GM21528 (cell line): Measurements from ENCODE around the gene BTBD9.

ENCODE experiments used
- ATAC-seq: cut with Tn5 transposase; IDR thresholded peaks from one replicate; pipeline ENCODE4 v1.9.1; 2021; ENCODE audit warnings: mild to moderate bottlenecking, moderate library complexity; ENCODE audit not compliant: unreplicated experiment, low FRiP score

BTBD9 gene

DNA sequence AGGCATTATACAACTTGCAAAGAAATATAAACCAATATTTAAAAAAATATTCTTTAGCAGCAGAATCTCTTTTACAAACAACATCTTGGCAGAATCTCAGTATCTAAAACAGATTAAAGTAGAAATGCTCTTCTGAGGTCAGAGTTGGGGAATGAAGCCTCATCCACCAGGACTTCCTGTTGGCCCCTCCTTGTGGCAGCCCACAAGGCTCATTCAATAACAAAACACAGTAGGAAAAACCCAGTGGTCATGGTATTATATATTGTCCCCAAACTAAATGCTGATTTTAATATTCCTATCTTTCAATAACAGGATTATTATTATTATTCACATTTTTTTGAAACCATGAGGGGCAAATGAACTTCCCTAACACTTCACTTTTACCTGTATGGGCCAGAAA lies 368.6 kb downstream of the BTBD9 start:
- no peak for ATAC-seq

DNA sequence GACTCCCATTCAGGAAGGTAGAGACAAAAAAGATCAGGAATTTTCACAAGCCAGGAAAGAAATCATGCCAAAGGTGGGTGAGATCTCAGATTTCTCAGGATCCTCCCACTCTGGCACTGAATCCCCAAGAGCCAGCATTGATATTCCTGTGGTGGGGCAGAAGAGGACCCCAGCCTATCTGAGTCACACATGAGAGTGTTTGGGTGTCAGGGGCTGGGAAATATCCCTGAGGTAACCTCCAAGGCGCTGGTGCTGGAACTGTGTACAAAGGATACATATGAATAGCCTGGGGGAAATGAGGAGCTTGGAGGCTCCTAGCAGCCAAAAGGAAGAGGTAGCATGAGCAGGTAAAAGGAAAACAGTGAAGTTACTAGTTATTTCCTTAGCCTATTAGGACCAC lies 369.4 kb downstream of the BTBD9 start:
- no peak for ATAC-seq

DNA sequence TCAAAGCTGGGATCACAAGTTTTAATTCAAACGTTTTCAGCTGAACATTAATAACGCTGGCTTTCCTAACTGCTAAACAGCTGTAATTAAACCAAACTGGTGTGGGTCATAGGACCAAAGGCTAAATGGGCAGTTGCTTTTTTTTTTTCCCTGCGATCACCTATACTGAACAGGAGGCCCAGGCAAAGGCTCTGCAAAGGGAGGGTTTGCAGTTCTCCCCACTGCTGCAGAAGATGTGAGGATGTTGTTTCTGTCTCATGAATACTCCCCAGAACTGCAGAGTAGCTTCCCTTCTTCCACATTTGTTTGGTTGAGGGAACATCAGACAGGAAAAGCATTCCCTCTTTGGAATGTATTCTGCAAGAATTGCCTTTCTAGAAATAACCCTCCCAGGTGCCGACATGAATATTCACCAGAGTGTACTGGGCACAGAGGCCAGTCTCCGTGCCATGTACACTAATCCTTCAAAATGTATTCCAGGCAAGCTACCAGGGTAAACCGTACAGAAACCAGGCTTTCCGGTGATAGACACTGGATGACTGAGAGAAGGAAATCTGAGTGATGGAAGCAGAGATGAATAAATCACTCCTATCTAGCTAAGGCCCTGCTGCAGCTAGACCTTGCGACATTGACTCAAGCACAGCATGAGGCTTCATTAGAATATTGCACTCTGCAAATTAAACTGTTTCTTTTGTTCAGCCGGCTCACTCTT lies 370.1 kb downstream of the BTBD9 start:
- no peak for ATAC-seq

DNA sequence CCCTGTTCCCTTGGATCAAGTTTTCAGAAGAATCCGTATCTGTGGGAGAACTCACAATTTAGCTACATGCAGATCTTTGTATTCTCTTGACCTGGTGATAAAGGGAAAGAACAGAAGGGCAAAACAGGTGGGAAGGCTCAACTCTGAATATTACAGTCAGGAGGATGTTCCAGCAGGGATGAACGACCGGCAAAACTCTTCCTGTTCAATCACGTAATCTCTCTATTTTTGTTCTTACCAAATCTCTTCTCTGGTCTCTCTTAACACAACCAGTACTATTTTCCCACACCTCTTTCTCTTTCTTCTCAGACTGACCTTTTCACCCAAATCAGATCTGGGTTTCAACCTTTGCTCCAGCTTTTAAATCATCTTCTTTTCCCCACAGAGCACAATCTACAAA lies 371.4 kb downstream of the BTBD9 start:
- no peak for ATAC-seq

DNA sequence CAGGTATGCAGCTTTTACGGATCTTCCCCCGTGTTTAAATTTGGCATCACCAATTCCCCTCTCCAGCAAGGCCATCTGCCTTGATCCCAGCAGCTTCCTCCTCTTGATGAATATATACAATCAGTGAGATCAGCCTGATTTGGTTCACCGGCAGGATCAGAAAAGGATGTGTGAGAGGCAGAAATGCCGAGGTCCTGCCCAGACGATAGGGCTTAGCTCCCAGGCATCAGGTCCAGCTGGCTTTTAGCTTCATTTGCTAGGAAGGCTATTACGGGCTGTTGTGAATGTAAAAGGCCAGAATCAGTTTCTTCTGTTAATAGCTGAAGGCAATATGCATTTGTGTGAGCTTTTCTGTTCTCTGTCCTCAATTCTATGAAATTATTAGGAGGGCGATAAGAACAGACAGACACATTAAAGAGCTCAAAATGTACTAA lies 372.8 kb downstream of the BTBD9 start:
- no peak for ATAC-seq

DNA sequence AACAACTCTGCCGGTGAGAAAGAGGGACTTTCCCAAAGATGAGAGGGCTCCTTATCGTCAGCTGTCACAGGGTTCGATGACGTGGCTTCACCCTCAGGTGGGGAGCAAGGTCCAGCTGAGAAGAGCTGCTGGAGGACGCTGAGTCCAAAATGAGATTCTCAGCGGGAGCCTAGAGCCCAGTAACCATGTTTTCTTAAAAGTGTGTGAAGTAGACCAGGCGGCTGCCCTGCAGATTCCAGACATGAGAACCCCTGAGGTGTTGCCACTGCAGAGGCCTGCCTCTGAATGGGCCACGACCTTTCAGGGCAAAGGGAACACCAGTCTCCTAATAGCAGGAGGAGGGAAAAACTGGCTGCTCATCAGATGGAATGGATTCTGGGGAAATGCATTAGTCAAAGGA lies 375.1 kb downstream of the BTBD9 start:
- ATAC-seq = no peak

DNA sequence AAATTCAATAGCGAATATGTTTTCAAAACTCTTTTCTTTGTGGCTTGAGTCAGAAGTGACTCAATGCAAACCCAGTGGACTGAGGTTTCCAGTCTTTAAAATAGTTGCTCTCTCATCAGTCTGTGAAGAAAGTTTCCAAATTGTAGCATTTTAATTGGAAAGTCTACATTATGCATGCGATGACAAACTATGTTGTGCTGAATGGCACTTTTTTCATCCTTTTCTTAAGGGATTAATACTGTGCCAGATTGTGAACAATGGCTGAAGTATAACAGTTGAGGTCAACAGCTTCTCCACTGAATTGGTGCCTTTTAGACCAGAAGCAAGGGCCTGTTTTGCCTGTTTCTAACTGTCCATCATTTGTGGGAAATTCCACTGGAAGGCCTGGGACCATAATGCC lies 377.1 kb downstream of the BTBD9 start:
- ATAC-seq = no peak

DNA sequence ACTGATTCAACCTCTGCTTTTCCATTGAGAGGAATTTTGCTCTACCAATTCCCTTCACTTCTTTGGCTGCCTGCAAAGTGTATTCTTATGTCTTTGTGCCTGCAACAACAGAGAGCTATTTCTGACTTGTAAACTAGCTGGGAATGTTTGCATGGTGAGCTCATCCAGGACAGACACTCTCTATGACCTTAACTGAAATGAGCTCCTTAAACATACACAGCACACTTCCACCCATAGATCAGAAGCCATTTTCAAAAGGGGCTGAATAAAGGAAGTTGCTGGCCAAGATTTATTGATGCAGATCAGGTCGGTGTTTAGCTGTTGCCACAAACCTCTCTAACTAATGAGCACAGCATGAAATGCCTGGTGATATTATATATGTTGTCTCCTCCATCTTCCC lies 377.7 kb downstream of the BTBD9 start:
- ATAC-seq = no peak

DNA sequence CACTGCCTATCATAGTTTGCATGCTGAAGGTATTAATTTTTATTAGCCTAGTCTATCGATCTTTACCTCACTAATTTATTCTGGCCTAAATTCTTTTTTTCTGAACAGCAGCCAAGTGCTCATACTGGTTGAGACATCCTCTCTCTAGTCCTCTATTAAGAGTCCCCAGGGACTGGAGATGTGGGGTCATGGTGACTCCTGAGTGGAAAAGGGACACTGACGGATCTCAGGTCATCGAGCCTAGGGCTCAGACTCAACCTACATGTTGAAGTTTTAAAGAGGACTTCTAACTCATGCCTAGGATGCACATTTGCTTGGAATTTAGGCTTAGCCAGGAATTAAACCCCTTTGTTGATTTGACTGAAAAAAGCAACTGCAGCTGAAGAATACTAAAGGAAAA lies 378.1 kb downstream of the BTBD9 start:
- ATAC-seq = no peak

DNA sequence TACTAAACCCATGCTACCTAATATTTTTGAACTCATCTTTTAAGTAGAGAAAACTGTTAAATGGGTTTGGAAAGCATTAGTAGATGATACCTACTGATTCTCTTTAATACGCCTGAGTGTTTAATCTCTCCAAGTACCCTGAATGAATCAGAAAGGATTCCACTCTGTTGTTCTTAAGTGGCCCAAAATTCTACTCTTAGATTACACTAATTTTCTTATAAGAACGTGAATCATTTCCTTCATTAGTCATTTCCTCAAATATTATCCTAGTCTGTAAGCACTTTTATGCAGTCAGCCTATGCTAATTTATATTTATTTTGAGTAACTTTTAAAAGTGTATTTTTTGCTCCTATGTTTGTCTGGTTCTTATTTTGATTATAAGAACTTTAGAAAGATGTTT lies 380.0 kb downstream of the BTBD9 start:
- no peak for ATAC-seq

DNA sequence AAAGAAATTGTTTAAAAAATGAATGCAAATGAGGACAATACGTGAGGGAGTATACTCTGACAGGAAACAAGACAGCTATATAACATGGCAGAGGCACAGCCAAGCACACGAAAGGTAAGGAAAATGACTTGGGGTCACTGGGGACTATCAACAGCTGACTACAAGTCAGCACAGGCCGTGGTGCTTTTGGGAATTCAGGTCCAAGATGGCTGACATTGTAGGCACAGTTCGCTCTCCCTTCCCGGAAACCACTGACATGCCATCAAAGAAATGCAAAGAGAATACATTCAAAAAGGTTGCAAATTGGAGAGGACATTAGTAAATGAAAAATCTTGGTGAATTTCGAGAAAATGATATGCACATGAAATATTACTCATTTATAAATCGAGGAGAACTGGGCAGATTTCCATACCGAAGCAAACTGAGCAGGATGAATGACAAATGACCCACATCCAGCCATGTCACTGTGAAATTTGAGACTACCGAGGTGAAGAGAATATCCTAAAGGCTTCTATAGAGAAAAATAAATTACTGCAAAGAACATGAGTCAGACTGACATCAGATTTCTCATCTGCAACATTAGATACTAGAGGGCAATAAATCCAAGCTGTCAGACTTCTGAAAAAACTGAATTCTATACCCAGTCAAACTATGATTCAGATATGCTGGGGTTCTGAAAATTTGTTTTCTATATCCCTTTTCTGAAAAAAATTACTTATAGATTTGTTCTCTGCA lies 391.1 kb downstream of the BTBD9 start:
- ATAC-seq = no peak

DNA sequence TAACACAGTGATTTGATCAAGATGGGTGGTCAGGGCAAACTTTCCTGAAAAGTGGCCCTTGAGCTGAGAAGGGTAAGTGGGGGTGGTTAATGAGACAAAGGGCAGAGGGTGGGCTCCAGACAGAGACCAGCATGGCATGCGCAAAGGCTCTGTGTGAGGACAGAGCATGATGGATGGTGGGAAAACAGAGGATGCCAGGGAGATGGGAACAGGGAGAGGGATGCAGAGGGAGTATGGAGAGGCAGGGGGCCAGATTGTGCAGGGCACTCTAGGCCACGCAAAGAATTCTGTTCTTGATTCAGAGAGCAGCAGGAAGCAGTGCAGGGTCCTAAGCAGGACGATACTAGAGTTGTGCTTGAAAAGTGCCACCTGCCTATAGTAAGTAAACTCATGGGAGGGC lies 394.4 kb downstream of the BTBD9 start:
- no peak for ATAC-seq

DNA sequence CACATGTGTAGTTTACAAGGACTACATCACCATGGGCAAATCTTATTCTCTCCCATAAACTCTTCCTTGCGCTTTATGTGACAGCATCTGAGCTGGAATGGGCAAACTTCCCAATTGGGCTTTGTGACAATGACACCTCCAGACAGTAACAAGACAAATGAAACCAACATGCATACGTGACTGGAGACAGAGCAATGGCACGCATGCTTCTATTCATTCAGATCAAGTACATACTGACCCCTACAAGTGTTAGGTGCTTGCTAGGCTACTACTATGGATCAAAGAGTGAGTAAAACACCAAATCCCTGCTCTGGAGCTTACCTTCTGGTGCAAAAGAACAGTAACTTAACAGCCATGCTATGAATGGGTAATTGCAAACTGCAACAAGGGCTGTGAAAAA lies 394.9 kb downstream of the BTBD9 start:
- ATAC-seq = no peak

DNA sequence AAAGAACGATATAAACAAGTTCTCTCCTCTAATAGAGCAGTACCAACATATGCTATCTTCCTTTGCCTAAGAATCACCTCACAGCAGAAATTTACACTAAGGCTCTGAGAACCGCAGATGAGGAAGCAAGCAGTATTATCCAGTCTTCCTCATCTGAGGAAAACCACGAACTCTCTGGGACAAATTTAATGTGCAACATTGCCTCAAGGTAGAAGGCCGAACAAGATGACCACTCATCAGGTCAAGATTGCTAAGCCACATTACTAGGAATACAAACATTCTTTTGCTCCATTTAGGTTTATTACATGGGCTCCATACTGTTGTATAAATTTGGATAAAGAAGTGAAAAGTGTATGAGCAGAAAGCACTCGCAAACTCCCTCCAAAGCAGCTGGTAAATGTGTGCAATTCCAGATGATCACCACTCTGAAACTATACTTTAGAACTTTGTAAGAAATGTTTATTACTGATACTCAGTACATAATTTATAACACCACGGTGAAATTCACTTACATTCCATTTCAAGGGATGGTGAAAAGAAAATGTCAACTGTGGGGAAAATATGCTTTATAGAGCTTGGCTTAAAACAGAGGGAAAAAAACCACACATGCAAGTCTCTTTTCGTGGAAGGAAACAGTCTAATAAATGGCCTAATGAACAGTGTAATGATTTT lies 398.4 kb downstream of the BTBD9 start:
- no peak for ATAC-seq

DNA sequence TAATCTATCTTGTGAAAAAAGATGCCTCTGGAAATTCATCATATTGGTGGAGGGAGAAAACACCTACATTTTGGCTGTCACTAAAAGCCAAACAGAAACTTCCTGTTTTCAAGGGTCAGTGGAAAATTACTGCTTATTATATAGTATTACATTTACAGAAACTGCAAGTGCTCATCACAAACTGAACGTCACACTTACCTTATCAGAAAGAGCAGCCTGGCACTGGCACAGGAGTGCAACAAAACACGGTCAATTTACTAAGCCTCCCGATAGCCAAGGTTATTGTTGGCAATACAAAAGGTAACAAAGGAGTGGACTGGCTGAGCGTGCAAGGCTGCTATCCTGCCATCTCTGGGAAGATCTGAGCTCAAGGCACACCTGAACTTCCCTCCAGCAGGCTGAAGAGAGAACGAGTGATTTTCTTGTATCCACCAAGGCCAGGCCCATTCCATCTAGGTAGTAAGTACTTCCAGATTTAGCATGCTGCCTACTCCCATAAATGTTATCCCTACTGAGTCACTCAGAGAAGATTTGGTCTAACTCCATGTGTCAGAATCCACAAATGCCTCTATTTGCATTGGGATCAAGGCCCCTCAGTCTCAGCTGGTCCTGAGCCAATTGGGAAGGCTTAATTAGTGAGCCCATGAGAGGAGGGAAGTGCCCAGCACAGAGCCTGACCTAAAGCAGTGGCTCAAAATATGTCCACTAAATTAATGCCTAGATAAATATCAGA lies 399.8 kb downstream of the BTBD9 start:
- no peak for ATAC-seq

DNA sequence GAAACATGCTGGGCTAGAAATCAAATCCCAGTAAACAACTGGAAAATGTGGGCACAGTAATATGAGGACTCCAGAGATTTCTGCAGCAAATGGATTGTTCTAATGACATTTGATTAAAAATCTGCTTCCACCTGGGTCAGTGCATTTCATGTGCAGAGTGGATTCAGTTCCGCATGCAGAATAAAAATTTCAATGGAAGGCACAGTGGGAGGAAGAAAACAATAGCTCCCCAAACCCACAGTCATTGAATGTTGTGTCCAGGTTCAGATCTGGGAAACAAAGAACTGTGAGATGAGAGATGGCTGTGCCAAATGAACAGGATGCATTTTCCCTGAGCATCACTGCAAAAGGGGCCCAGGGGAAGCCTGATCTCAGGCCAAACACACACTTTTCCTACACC lies 403.1 kb downstream of the BTBD9 start:
- ATAC-seq = no peak

DNA sequence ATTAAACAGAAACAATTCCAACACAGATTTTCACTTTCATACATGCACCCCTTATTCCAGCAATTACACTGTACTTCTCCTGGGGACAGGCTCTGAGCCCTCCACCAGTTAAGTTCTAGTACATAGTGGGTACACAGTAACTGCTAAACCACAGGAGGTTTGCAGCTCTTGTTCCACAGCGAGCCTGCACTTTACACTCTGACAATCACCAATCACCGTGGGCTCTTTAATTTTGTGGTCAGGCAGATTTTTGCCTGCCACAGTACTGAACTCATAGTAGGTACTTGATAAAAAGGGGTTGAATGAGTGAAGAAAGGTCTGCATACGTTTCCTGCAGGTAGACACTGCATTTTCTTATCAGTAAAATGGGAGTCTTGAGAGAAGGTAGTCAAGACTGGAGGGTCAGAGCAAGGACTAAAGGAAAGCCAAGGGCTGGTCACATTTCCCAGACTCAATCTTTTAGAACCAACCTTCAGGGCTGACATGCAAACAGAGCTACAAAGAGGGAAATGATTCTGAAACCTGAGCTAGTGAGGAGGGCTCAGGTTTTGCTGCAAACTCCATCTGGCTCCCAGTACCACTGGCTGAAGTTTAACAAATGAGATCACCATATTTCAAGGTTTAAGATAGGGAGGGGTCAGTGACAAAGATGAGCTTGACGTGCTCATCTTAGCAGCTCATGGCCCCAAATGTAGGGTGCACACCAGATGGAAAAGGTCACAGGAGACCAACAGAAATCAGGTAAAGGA lies 404.6 kb downstream of the BTBD9 start:
- peak; percentile 85 for ATAC-seq

DNA sequence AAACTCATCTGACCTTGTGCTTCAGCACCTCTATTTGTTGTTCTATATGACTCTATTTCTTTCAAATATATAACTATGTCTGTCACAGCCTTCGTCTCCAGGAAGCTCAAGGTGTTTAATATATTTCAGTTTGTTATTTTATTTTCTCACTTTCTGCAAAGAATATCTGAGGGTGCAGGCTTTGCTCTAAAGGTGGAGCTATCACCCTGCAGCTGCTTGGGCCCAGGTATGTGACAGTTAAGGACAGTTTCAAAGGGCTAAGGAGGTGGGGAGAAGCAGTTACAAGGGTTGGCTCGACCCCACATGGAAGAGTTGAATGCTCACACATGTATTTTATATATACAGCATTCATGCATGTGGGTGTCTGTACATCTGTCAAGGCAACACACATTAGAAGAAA lies 405.6 kb downstream of the BTBD9 start:
- ATAC-seq = no peak

DNA sequence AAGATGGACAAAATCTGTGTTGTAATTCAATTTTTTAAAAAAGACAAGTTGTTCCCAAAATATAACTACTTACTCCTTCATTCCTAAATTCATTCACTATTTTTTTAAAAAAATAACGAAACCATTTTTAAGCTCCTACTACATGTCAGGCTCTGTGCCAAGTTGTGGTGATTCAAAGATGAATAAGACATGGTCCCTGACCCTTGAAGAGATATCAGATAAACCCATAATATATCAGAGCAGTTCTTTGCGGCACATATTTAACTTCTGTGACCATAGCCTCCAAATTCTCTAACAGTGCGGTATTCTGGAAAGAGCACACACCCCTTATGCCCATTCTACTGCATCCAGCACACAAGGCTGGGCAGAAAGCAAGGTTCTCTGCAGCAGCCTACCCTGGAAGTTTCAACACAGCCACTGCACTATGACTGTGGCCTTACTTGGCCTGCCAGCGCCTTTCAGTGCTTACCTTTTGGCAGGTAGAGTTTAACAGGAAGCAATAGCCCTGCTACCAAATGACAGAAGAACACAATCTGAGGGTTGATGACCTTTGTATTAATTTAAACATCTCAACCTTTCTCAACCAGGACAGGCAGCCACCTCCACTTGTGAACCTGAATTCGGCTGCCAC lies 406.5 kb downstream of the BTBD9 start:
- ATAC-seq = no peak

DNA sequence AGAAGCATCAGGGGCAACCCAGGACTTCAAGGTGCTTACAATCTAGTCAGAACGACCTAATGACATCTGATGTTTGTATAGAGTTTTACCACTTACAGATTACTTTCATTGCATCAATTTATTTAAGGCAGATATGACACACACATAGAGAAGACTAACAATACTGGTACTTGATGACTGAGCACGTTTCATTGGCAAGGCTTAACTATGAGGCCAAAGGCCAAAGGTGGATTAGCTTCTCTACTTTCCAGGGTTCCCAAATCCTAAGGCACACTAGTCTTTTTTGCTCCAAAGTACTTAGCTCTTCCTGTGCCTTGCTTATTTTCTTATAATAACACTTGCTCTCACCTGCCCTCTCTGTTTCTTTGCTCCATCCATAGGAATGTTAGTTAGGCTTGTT lies 414.0 kb downstream of the BTBD9 start:
- ATAC-seq = no peak
